ENCODE measurements around the gene BANP.
"Not testable (repeated sequence)": the region's sequence is repeated elsewhere in the genome, so short reads cannot be mapped to it uniquely, and the experiment has no call there.

BANP gene

GRCh38 chr16:87979352-87979751 is 28.1 kb downstream of the BANP start:
- Histone ChIP-seq H3K4me2 (ENCODE audit: insufficient read depth, low read length, poor library complexity, severe bottlenecking) (no peak overlapping the region), H3K36me3 (replicated peaks in 1 of 2; ENCODE audit: control insufficient read depth in 2 of 2, insufficient read depth in 2 of 2, low read length in 2 of 2) (peaks cover 5 to 18% of the 10 kb centered on the region in 2 donors), H3K14ac (ENCODE audit: low read length) (no peak overlapping the region), H2BK5ac (ENCODE audit: low read length) (no peak overlapping the region), H3K79me1 (ENCODE audit: low read depth, low read length) (peaks cover 10% of the 10 kb centered on the region), H4K8ac (ENCODE audit: low read depth, low read length) (no peak overlapping the region), H3K9ac (ENCODE audit: low read depth, low read length, poor library complexity) (no peak overlapping the region), H2AK5ac (ENCODE audit: low read depth, low read length) (no peak overlapping the region), H2BK12ac (ENCODE audit: low read length) (no peak overlapping the region), H3K18ac (ENCODE audit: low read length) (no peak overlapping the region), H2BK120ac (ENCODE audit: low read depth, low read length) (no peak overlapping the region), H3K23ac (ENCODE audit: low read depth, low read length, poor library complexity) (no peak overlapping the region), H2BK15ac (ENCODE audit: low read length) (no peak overlapping the region), H3K9me3 (replicated peaks in 1 of 2; ENCODE audit: control insufficient read depth in 2 of 2, insufficient read depth in 1 of 2, low read depth in 1 of 2, low read length in 2 of 2) (no peaks in the 10 kb centered on the region), H3K4me1 (ENCODE audit: control insufficient read depth in 2 of 2, insufficient read depth in 1 of 2, low read depth in 1 of 2, low read length in 2 of 2) (no peaks in the 10 kb centered on the region), H2AFZ (ENCODE audit: low read length) (no peak overlapping the region), H3K27ac (replicated peaks; ENCODE audit: low read length) (no peak overlapping the region), H3K27me3 (ENCODE audit: control insufficient read depth in 3 of 3, insufficient read depth in 3 of 3, low read depth in 1 of 3, low read length in 3 of 3) (no peaks in the 10 kb centered on the region), H3K4me3 (ENCODE audit: low read length in 2 of 2) (peak overlapping the region in 1 of 2 donors; percentile 23), H4K91ac (ENCODE audit: low read depth, low read length, poor library complexity) (no peak overlapping the region), H3K4ac (ENCODE audit: low read length) (no peak overlapping the region)
- whole genome bisulfite sequencing, 2 donors (ENCODE audit: extremely low coverage in 2 of 2, insufficient read length in 2 of 2, insufficient replicate concordance in 1 of 2), result no CpG with 5 or more reads among the region's 8 CpGs
- no peak for DNase-seq (ENCODE audit: low spot score)

GRCh38 chr16:87979911-87980630 is 28.8 kb downstream of the BANP start:
- H3K27ac ChIP-seq (replicated peaks; ENCODE audit: low read length); H3K27me3 ChIP-seq (ENCODE audit: control insufficient read depth in 3 of 3, insufficient read depth in 3 of 3, low read depth in 1 of 3, low read length in 3 of 3); H3K9me3 ChIP-seq (replicated peaks in 1 of 2; ENCODE audit: control insufficient read depth in 2 of 2, insufficient read depth in 1 of 2, low read depth in 1 of 2, low read length in 2 of 2); H3K18ac ChIP-seq (ENCODE audit: low read length); H3K4me3 ChIP-seq (ENCODE audit: low read length in 2 of 2); H2AFZ ChIP-seq (ENCODE audit: low read length); H2AK5ac ChIP-seq (ENCODE audit: low read depth, low read length); H3K14ac ChIP-seq (ENCODE audit: low read length); H2BK120ac ChIP-seq (ENCODE audit: low read depth, low read length); H2BK5ac ChIP-seq (ENCODE audit: low read length); H3K23ac ChIP-seq (ENCODE audit: low read depth, low read length, poor library complexity); H4K91ac ChIP-seq (ENCODE audit: low read depth, low read length, poor library complexity); H3K9ac ChIP-seq (ENCODE audit: low read depth, low read length, poor library complexity); H4K8ac ChIP-seq (ENCODE audit: low read depth, low read length); H2BK12ac ChIP-seq (ENCODE audit: low read length); H3K4ac ChIP-seq (ENCODE audit: low read length); DNase-seq (ENCODE audit: low spot score); H3K4me1 ChIP-seq (ENCODE audit: control insufficient read depth in 2 of 2, insufficient read depth in 1 of 2, low read depth in 1 of 2, low read length in 2 of 2); H3K4me2 ChIP-seq (ENCODE audit: insufficient read depth, low read length, poor library complexity, severe bottlenecking); H2BK15ac ChIP-seq (ENCODE audit: low read length): not testable (repeated sequence)
- no CpG with 5 or more reads among the region's 12 CpGs for WGBS, 2 donors (ENCODE audit: extremely low coverage in 2 of 2, insufficient read length in 2 of 2, insufficient replicate concordance in 1 of 2)
- Histone ChIP-seq H3K36me3 (replicated peaks in 1 of 2; ENCODE audit: control insufficient read depth in 2 of 2, insufficient read depth in 2 of 2, low read length in 2 of 2) (peaks cover 7 to 23% of the 10 kb centered on the region in 2 donors), H3K79me1 (ENCODE audit: low read depth, low read length) (peaks cover 10% of the 10 kb centered on the region)

GRCh38 chr16:87981376-87981775 is 30.1 kb downstream of the BANP start:
- not testable (repeated sequence) for H2AFZ ChIP-seq (ENCODE audit: low read length); H4K8ac ChIP-seq (ENCODE audit: low read depth, low read length); H3K9ac ChIP-seq (ENCODE audit: low read depth, low read length, poor library complexity); H2BK12ac ChIP-seq (ENCODE audit: low read length); H4K91ac ChIP-seq (ENCODE audit: low read depth, low read length, poor library complexity); H2AK5ac ChIP-seq (ENCODE audit: low read depth, low read length); H3K4ac ChIP-seq (ENCODE audit: low read length); H3K27me3 ChIP-seq (ENCODE audit: control insufficient read depth in 3 of 3, insufficient read depth in 3 of 3, low read depth in 1 of 3, low read length in 3 of 3); H3K4me3 ChIP-seq (ENCODE audit: low read length in 2 of 2); H3K23ac ChIP-seq (ENCODE audit: low read depth, low read length, poor library complexity); H3K18ac ChIP-seq (ENCODE audit: low read length); H3K4me1 ChIP-seq (ENCODE audit: control insufficient read depth in 2 of 2, insufficient read depth in 1 of 2, low read depth in 1 of 2, low read length in 2 of 2); H3K4me2 ChIP-seq (ENCODE audit: insufficient read depth, low read length, poor library complexity, severe bottlenecking); H3K79me1 ChIP-seq (ENCODE audit: low read depth, low read length); H2BK5ac ChIP-seq (ENCODE audit: low read length); H3K14ac ChIP-seq (ENCODE audit: low read length); H3K9me3 ChIP-seq (replicated peaks in 1 of 2; ENCODE audit: control insufficient read depth in 2 of 2, insufficient read depth in 1 of 2, low read depth in 1 of 2, low read length in 2 of 2); DNase-seq (ENCODE audit: low spot score); H2BK15ac ChIP-seq (ENCODE audit: low read length); H2BK120ac ChIP-seq (ENCODE audit: low read depth, low read length); H3K27ac ChIP-seq (replicated peaks; ENCODE audit: low read length)
- peaks cover 5 to 18% of the 10 kb centered on the region in 2 donors for H3K36me3 ChIP-seq (replicated peaks in 1 of 2; ENCODE audit: control insufficient read depth in 2 of 2, insufficient read depth in 2 of 2, low read length in 2 of 2)
- WGBS, 2 donors (ENCODE audit: extremely low coverage in 2 of 2, insufficient read length in 2 of 2, insufficient replicate concordance in 1 of 2), result no CpG with 5 or more reads among the region's 4 CpGs

GRCh38 chr16:87982581-87983041 is 31.4 kb downstream of the BANP start:
- H3K9me3 ChIP-seq (replicated peaks in 1 of 2; ENCODE audit: control insufficient read depth in 2 of 2, insufficient read depth in 1 of 2, low read depth in 1 of 2, low read length in 2 of 2), result no peaks in the 10 kb centered on the region
- no peak overlapping the region for H3K18ac ChIP-seq (ENCODE audit: low read length)
- H3K79me1 ChIP-seq (ENCODE audit: low read depth, low read length), result peaks cover 8% of the 10 kb centered on the region
- no peak overlapping the region for H2BK15ac ChIP-seq (ENCODE audit: low read length)
- no peak overlapping the region for H2BK12ac ChIP-seq (ENCODE audit: low read length)
- no peak overlapping the region for H3K4me2 ChIP-seq (ENCODE audit: insufficient read depth, low read length, poor library complexity, severe bottlenecking)
- H3K27me3 ChIP-seq (ENCODE audit: control insufficient read depth in 3 of 3, insufficient read depth in 3 of 3, low read depth in 1 of 3, low read length in 3 of 3), result no peaks in the 10 kb centered on the region
- no CpG with 5 or more reads among the region's 17 CpGs for WGBS, 2 donors (ENCODE audit: extremely low coverage in 2 of 2, insufficient read length in 2 of 2, insufficient replicate concordance in 1 of 2)
- peak overlapping the region; percentile 24 for H3K9ac ChIP-seq (ENCODE audit: low read depth, low read length, poor library complexity)
- H2BK120ac ChIP-seq (ENCODE audit: low read depth, low read length), result no peak overlapping the region
- no peak overlapping the region for H2AK5ac ChIP-seq (ENCODE audit: low read depth, low read length)
- no peak overlapping the region for H3K14ac ChIP-seq (ENCODE audit: low read length)
- no peak overlapping the region for H3K4ac ChIP-seq (ENCODE audit: low read length)
- no peak overlapping the region for H3K27ac ChIP-seq (replicated peaks; ENCODE audit: low read length)
- no peak overlapping the region for H2BK5ac ChIP-seq (ENCODE audit: low read length)
- peaks cover 5 to 18% of the 10 kb centered on the region in 2 donors for H3K36me3 ChIP-seq (replicated peaks in 1 of 2; ENCODE audit: control insufficient read depth in 2 of 2, insufficient read depth in 2 of 2, low read length in 2 of 2)
- DNase-seq (ENCODE audit: low spot score), result no peak
- H2AFZ ChIP-seq (ENCODE audit: low read length), result no peak overlapping the region
- no peak overlapping the region for H3K4me3 ChIP-seq (ENCODE audit: low read length in 2 of 2)
- no peak overlapping the region for H4K91ac ChIP-seq (ENCODE audit: low read depth, low read length, poor library complexity)
- no peaks in the 10 kb centered on the region for H3K4me1 ChIP-seq (ENCODE audit: control insufficient read depth in 2 of 2, insufficient read depth in 1 of 2, low read depth in 1 of 2, low read length in 2 of 2)
- no peak overlapping the region for H4K8ac ChIP-seq (ENCODE audit: low read depth, low read length)
- no peak overlapping the region for H3K23ac ChIP-seq (ENCODE audit: low read depth, low read length, poor library complexity)

Data from neuronal stem cell (in vitro differentiated cells).